Brain pericyte (primary cell): ENCODE data around the gene CDH4.

Experiments used
- DNase-seq: peaks from one replicate; pipeline ENCODE4 v3.0.0-alpha.2; 2012; ENCODE audit warnings: low read depth, low spot score

CDH4 gene

DNA sequence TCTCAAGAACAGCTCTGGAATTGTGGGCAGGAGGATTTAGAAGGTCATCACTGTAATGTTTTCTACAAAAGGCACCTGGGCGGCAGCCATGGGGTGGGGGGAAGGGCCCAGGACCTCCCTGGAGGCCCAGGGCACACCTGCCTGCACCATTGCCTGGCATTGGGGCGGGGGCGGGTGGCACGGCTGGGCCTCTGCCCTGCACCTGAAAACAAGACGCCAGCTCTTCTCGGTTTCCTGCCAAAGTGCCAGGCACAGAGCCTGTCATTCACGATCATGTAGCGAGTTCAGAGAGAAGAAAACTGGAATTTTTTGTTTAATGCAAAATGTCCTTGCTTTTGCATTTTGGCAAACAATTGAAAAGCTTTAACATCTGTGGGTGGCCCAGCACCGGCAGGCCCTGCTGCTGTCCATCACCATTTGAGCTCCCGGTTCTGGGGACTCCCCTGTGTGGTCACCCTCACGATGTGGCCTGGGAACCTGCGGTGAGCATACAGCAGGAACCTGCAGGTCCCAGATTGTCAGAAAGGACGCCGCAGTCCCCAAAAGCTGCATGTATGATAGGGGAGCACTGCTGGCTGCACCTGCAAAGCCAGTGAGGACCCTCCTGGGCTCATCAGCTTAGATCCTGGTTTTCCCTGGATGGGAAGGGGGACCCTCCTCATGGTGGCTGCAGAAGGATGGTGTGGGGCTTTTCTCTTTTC lies 262.9 kb downstream of the CDH4 start:
- DNase-seq: no peak

GRCh38 chr20:61515922-61516321 lies 263.9 kb downstream of the CDH4 start:
- DNase-seq: no peak

- DNase-seq: no peak
Observed at GRCh38 chr20:61516346-61517208, 264.5 kb downstream of the CDH4 start.

DNA sequence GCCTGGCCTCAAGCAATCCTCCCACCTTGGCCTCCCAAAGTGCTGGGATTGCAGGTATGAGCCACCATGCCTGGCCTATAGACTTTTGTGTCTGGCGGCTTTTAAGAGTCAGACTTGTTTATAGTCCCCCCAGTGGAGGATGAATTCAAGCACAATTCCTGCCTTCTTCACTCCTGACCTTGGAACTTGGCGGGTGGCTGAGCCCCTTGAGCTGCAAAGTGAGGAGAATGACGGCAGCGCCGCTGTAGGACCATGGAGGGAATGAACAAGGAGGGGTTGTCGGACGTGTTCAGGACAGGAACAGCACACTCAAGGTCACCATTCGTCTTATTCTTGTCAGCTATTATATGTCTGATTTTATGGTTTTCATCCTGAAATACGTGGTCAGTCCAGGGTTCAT lies 265.4 kb downstream of the CDH4 start:
- DNase-seq: no peak

GRCh38 chr20:61518424-61518951 lies 266.4 kb downstream of the CDH4 start:
- no peak for DNase-seq

- DNase-seq: no peak
Observed at GRCh38 chr20:61519488-61519887, 267.4 kb downstream of the CDH4 start.

DNA sequence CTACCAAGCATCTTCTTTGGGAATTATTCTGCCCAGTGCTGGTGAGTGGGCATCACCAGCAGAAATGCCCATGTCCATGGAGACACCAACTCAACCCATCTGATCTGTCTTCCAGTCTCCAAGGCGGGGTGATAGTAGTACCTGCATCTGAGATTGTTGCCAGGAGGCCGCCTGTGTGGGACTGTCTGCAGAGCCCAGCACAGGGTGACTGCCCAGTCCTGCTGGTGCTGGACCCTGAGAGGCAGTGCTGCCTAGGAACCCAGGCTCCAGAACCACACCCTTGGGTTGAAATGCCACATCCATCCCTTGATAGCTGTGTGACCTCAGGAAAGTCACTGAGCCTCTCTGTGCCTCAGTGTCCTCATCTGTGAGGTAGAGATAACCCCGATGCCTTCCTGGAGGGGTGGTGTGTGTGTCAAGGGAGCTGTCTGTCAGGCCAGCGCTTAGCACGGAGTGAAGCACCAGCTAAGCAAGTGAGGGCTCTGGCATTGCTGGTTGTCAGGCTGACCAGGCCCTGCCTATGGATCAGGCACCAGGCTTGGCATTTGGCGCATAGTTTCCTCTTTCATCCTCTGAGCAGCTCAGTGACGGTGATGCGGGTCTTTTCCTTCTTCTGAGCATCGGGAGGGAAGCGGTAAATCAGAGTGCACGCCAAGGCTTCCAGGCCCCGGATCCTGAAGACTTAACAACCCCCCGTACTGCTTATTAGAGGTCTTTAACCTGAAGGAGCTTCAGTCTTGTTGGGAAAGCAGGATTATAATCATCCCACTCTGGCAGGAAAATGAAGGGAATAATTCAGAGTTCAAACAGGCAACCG lies 268.2 kb downstream of the CDH4 start:
- no peak for DNase-seq

GRCh38 chr20:61520893-61521460 lies 268.9 kb downstream of the CDH4 start:
- DNase-seq: no peak

GRCh38 chr20:61521687-61522420 lies 269.8 kb downstream of the CDH4 start:
- no peak for DNase-seq

- no peak for DNase-seq
Observed at GRCh38 chr20:61522498-61523090, 270.5 kb downstream of the CDH4 start.

- DNase-seq: no peak
Observed at GRCh38 chr20:61523145-61523544, 271.1 kb downstream of the CDH4 start.

- DNase-seq: no peak
Observed at GRCh38 chr20:61524951-61525666, 273.0 kb downstream of the CDH4 start.

DNA sequence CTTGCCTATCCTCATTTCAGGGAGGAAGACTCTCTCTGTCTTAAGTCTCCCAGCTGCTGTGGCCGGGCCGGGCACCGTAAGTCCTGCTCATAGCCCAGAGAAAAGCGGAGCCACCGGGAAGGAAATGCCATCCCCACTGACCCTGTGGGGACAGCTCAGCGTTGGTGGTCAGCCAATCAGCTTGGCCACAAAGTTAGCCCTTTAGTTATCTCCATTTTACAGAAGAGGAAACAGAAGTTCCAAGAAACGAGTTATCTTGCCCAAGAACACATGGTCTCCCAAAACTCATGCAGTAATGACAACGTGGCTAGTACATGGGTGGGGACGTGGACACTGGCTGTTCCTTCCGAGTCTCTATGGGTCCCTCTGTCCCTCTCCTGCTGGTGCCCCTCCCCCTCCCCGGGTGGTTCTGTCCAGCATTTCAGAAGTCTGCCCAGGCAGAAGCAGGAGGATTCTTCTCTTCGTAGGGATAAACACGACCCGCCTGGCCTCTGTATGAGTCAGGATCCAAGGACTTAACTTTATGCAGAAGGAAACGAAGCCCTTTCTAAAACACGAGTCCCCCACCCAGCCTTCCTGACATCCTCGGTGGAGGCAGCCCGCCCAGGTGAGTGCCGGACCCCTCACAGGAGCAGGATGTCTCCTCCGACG lies 273.8 kb downstream of the CDH4 start:
- DNase-seq: no peak

DNA sequence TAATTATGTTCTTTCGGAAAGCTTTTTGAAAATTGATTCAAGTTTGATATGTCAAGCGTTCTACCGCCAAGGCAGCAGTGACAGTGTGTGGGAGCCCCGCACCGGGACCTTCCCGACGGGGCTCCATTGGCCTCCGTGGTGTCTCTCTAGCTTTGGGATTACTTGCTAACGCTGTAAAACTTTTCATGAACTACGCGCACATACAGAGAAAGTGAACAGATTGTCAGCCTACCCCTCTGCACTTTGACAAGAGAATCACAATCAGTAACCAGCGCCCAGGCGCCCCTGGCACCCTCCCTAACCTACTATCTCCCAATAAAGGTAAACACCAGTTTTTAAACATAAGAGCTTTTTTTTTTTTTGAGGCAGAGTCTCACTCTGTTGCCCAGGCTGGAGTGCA lies 274.8 kb downstream of the CDH4 start:
- DNase-seq: no peak

DNA sequence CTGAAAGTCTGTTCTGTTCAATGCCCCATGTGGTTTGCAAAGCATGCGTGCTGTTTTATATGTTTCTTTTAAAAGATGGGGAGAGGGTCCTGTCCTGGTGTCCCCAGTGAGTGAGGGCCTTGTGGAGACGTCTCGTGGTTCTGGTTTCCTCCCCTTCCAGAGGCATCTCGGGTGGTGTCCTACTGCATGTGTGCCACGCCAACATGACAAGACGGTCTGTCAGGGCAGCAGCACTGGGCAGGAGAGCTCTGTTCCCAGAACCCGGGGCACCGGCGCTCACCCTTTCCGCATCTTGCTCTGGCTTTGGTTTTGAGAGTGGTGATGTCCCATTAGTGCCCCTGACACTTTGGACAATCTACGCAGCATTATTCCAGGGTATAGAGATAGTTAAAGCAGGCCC lies 275.6 kb downstream of the CDH4 start:
- no peak for DNase-seq

GRCh38 chr20:61528591-61528990 lies 276.5 kb downstream of the CDH4 start:
- no peak for DNase-seq

DNA sequence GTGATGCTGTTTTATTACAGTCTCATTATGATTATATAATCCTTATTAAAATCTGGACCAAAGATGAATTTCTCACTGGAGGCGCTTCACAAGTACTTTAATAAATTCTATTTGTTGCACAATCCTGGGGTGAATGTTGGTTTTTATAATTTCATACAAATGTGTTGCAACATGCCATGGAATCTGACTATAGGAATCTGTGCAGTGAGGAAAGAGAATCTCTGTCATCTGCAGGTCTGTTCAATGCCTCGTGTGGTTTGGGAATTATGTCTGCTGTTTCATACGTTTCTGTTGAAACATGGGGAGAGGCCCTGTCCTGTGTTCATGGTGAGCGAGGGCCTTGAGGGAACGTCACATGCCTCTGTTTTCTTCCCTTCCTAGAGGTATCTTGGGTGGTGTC lies 277.3 kb downstream of the CDH4 start:
- DNase-seq: no peak

GRCh38 chr20:61531553-61532345 lies 279.7 kb downstream of the CDH4 start:
- DNase-seq: no peak

GRCh38 chr20:61532736-61533135 lies 280.7 kb downstream of the CDH4 start:
- DNase-seq: no peak
